ENCODE results near the gene CRHR1. TPM values are rescaled to one million over a fixed set of nuclear protein-coding genes. Genes with fewer than 3 reads are reported as not detected.

The CRHR1 gene
- not detected for total RNA-seq (ENCODE audit: unreplicated experiment)
- long read RNA-seq: 0 reads

- Mint-ChIP-seq H3K27ac (ENCODE audit: unreplicated experiment) (no peak within 1 kb of the TSS), H3K27me3 (ENCODE audit: unreplicated experiment) (peaks cover 7% of the 10 kb centered on the region), H3K4me3 (ENCODE audit: unreplicated experiment) (peak within 1 kb of the TSS; percentile 69), H3K36me3 (ENCODE audit: low read depth, unreplicated experiment) (no peaks in the 10 kb centered on the region), H3K9me3 (ENCODE audit: unreplicated experiment) (no peaks in the 10 kb centered on the region), H3K4me1 (ENCODE audit: unreplicated experiment) (peaks cover 2% of the 10 kb centered on the region)
- peak; percentile 10 for DNase-seq (ENCODE audit: low spot score)
- no peak for TF ChIP-seq CTCF (IDR thresholded peaks at IDR 0.05; ENCODE audit: unreplicated experiment)
Observed at GRCh38 chr17:45784293-45784740, at the start of gene CRHR1. TSS of gene CRHR1 (plus strand) at chr17:45784320. CDS start at chr17:45784545, 225 bp downstream.

- Mint-ChIP-seq H3K9me3 (ENCODE audit: unreplicated experiment) (no peaks in the 10 kb centered on the region), H3K36me3 (ENCODE audit: low read depth, unreplicated experiment) (peaks cover 3% of the 10 kb centered on the region), H3K27ac (ENCODE audit: unreplicated experiment) (no peak overlapping the region), H3K27me3 (ENCODE audit: unreplicated experiment) (peaks cover 4% of the 10 kb centered on the region), H3K4me3 (ENCODE audit: unreplicated experiment) (no peak overlapping the region), H3K4me1 (ENCODE audit: unreplicated experiment) (no peaks in the 10 kb centered on the region)
- DNase-seq (ENCODE audit: low spot score): no peak
- TF ChIP-seq CTCF (IDR thresholded peaks at IDR 0.05; ENCODE audit: unreplicated experiment): no peak
Observed at GRCh38 chr17:45734598-45734997, 49.5 kb upstream of the CRHR1 start.

GRCh38 chr17:45735488-45735887 is 48.6 kb upstream of the CRHR1 start:
- Mint-ChIP-seq H3K27me3 (ENCODE audit: unreplicated experiment) (peaks cover 5% of the 10 kb centered on the region), H3K4me3 (ENCODE audit: unreplicated experiment) (no peak overlapping the region), H3K9me3 (ENCODE audit: unreplicated experiment) (no peaks in the 10 kb centered on the region), H3K4me1 (ENCODE audit: unreplicated experiment) (peaks cover 2% of the 10 kb centered on the region), H3K27ac (ENCODE audit: unreplicated experiment) (no peak overlapping the region), H3K36me3 (ENCODE audit: low read depth, unreplicated experiment) (peaks cover 3% of the 10 kb centered on the region)
- TF ChIP-seq CTCF (IDR thresholded peaks at IDR 0.05; ENCODE audit: unreplicated experiment): no peak
- no peak for DNase-seq (ENCODE audit: low spot score)

GRCh38 chr17:45739786-45740185 is 44.3 kb upstream of the CRHR1 start:
- H3K9me3 Mint-ChIP-seq (ENCODE audit: unreplicated experiment): no peaks in the 10 kb centered on the region
- no peak for TF ChIP-seq CTCF (IDR thresholded peaks at IDR 0.05; ENCODE audit: unreplicated experiment)
- no peak overlapping the region for H3K27ac Mint-ChIP-seq (ENCODE audit: unreplicated experiment)
- DNase-seq (ENCODE audit: low spot score): no peak
- peaks cover 1% of the 10 kb centered on the region for H3K27me3 Mint-ChIP-seq (ENCODE audit: unreplicated experiment)
- peaks cover 4% of the 10 kb centered on the region for H3K4me1 Mint-ChIP-seq (ENCODE audit: unreplicated experiment)
- H3K4me3 Mint-ChIP-seq (ENCODE audit: unreplicated experiment): no peak overlapping the region
- no peaks in the 10 kb centered on the region for H3K36me3 Mint-ChIP-seq (ENCODE audit: low read depth, unreplicated experiment)

- H3K27ac Mint-ChIP-seq (ENCODE audit: unreplicated experiment): no peak overlapping the region
- H3K4me1 Mint-ChIP-seq (ENCODE audit: unreplicated experiment): peaks cover 4% of the 10 kb centered on the region
- H3K36me3 Mint-ChIP-seq (ENCODE audit: low read depth, unreplicated experiment): no peaks in the 10 kb centered on the region
- no peak for TF ChIP-seq CTCF (IDR thresholded peaks at IDR 0.05; ENCODE audit: unreplicated experiment)
- DNase-seq (ENCODE audit: low spot score): peak; percentile 37
- peaks cover 1% of the 10 kb centered on the region for H3K27me3 Mint-ChIP-seq (ENCODE audit: unreplicated experiment)
- H3K9me3 Mint-ChIP-seq (ENCODE audit: unreplicated experiment): no peaks in the 10 kb centered on the region
- peak overlapping the region; percentile 11 for H3K4me3 Mint-ChIP-seq (ENCODE audit: unreplicated experiment)
Observed at GRCh38 chr17:45740553-45741330, 43.4 kb upstream of the CRHR1 start.
